ENCODE data around the gene MRGPRF.

- TF ChIP-seq, protein P1, sequence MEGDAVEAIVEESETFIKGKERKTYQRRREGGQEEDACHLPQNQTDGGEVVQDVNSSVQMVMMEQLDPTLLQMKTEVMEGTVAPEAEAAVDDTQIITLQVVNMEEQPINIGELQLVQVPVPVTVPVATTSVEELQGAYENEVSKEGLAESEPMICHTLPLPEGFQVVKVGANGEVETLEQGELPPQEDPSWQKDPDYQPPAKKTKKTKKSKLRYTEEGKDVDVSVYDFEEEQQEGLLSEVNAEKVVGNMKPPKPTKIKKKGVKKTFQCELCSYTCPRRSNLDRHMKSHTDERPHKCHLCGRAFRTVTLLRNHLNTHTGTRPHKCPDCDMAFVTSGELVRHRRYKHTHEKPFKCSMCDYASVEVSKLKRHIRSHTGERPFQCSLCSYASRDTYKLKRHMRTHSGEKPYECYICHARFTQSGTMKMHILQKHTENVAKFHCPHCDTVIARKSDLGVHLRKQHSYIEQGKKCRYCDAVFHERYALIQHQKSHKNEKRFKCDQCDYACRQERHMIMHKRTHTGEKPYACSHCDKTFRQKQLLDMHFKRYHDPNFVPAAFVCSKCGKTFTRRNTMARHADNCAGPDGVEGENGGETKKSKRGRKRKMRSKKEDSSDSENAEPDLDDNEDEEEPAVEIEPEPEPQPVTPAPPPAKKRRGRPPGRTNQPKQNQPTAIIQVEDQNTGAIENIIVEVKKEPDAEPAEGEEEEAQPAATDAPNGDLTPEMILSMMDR (IDR thresholded peaks at IDR 0.05; ENCODE audit: borderline replicate concordance, extremely low read depth, low read length, poor library complexity, severe bottlenecking) = no peak
- no peak for TF ChIP-seq EZH2 (IDR thresholded peaks at IDR 0.05; ENCODE audit: borderline replicate concordance, low read depth, low read length, severe bottlenecking)
Observed at GRCh38 chr11:69009441-69010211, 3.4 kb downstream of the MRGPRF start.
